HG03558 (cell line): Measurements from ENCODE around the gene PCLAF.
"Not testable (repeated sequence)": the region's sequence is repeated elsewhere in the genome, so short reads cannot be mapped to it uniquely, and the experiment has no call there.

Experiments used
- ATAC-seq: cut with Tn5 transposase; IDR thresholded peaks from one replicate; pipeline ENCODE4 v1.9.1; 2021; ENCODE audit warnings: moderate number of reproducible peaks; ENCODE audit not compliant: unreplicated experiment; ENCODE audit errors: extremely low read depth

Gene PCLAF, protein sequence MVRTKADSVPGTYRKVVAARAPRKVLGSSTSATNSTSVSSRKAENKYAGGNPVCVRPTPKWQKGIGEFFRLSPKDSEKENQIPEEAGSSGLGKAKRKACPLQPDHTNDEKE

GRCh38 chr15:64381000-64381751 lies at the start of gene PCLAF:
TSS of gene PCLAF (minus strand) at chr15:64381441. CDS start at chr15:64381371, 70 bp downstream.
- peak; percentile 67 for ATAC-seq

DNA sequence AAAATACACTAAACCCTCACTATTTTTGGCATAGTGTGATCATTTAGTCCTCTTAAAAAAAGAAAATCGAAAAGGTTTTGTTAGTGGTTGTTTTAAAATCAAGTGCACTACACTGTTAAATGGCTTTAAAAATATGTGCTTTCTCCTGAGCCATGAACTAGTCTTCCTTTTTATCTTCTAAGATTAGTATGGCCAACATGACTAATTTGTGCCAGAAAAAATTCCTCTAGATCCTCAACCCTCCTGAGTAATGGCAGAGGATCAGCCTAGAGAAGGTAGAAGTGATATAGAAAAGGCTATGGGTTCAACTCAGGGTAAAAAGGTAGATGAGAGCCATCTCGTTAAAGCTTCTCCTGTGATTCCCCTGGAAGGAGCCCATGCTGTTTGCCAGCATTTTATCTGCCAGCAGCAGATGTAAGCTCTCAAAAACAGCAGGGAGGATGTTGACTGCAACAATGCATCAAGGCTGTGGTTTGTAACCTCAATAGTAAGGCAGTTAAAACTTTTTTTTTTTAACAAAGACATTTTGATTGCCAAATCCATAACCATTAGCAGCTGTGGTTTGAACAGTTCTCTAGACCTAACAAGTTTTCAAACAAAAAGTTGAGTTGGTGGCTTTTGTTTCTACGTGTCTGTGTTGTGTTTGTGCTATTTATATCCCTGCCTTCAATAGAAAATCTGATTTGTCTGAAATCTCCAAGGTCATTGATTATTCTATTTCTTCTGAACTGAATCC lies 48.9 kb upstream of the PCLAF start:
- ATAC-seq, result no peak

DNA sequence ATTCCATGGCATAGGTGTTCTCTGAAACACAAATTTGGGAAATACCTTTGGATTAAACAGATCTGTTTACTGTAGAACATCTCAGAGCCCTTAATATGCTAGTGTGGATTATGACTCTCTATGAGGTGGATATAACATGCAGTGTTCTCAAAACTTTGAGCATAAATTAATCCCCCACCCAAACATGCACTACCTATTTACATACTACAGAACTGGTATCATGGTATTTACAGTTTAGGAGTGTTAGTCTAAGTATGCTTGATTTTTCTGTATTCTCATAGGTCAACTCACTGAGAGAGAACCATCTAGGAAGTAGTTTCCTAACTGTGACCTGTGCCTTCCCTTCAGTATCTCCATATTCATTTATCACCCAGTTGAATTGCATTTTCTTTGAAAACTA lies 48.2 kb upstream of the PCLAF start:
- ATAC-seq, result no peak

GRCh38 chr15:64426845-64427465 lies 45.7 kb upstream of the PCLAF start:
- no peak for ATAC-seq

GRCh38 chr15:64425221-64425620 lies 44.0 kb upstream of the PCLAF start:
- no peak for ATAC-seq

DNA sequence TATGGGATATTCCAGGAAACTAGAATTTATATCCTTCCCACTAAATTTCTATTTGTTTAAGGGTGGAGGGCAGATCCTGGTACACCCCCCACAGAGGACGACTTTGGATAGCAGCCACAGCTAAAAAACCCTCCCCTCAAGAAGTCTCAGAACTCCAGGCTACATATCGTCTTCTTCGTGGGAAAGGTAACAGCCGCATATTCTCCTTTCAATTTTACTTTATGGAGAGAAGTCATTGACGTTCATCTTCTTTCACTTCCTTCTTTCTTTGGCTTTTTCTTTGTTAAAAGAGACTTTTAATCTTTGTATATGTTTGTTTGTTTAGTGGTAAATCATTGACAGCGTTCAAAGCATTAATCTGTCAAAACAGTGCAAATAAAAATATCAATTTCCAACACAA lies 42.7 kb upstream of the PCLAF start:
- no peak for ATAC-seq

DNA sequence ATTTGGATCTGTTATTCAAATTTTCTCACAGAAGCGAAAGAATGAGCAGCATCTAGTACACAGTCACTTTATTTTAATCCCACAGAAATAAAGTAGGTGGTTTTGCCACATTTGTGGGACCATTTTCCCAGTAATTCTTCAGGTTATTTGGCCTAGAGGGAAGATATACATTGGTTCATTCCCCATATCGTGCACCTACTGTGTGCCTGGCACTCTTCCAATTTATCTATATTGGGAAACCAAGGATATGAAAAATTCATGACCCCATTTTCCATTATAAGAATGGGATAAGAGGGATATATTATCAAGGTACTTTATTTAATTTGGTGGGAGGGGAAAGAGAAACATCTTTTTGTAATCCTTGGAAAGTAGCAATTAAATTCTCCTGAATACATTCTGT lies 41.5 kb upstream of the PCLAF start:
- ATAC-seq, result no peak

DNA sequence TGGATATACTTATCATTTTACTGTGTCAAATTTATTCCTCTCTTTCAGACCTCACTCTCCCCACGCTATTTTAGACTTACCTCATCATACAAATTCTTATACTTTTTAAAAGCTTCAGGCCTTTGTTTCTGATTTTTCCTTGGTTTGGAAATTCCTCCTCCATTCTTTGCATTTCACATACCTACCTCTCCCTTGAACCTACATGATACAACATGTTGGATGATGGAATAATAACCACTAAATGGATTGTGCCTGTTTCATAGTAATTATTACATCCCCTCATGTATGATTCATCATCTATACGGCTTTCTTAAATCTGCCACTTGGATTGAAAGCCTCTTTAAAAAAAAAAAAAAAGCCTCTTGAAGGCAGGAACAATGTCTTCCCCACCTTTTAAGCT lies 31.0 kb upstream of the PCLAF start:
- no peak for ATAC-seq

DNA sequence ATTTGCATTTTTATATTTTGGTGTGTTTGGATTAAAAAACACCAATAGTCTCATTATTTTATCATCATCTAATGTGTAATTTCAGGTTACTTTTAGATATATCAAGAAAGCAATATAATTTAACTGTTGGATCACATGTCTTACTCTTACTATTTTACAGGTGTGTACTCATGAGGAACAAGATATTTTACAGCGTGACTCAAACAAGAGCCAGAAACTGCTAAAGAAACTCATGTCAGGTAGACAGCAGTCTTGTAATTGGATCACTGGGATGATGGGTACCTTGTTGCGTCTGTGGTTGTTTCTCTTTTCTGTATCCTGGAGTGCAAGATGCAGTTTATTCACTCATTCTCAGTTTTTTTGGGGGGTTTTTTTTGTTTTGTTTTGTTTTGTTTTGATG lies 19.3 kb upstream of the PCLAF start:
- no peak for ATAC-seq

DNA sequence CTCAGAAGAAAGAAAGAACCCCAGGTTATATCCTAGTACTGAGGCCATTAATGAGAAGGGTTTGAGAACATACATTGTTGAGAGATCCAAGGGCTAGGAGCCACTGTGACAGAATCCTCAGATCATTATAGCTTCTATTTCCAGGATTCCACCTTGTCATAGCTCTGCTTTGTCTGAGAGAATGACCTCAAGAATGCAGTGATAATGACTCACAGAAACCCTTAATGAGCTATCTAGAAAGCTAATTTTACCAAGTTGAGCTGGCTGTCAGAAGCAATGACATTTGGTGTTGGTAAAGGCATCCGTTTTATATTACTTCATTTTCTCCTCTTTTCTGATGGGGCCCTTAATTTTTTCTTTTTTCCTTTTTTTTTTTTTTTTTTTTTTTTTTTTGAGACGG lies 17.3 kb upstream of the PCLAF start:
- ATAC-seq, result no peak

GRCh38 chr15:64396789-64397188 lies 15.5 kb upstream of the PCLAF start:
- no peak for ATAC-seq

DNA sequence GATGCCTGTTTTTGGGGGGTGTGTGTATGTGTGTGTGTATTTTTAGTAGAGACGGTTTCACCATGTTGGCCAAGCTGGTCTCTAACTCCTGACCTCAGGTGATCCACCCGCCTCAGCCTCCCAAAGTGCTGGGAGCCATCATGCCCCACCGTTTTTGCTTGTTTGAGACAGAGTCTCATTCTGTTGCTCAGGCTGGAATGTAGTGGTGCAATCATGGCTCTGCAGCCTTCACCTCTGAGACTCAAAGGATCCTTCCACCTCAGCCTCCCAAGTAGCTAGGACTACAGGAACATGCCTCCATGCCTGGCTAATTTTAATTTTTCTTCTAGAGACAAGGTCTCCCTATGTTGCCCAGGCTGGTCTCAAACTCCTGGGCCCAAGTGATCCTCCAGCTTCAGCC lies 11.2 kb upstream of the PCLAF start:
- ATAC-seq, result not testable (repeated sequence)

- no peak for ATAC-seq
Observed at GRCh38 chr15:64389036-64389435, 7.8 kb upstream of the PCLAF start.

- ATAC-seq, result peak; percentile 91
Observed at GRCh38 chr15:64387562-64388168, 6.4 kb upstream of the PCLAF start, which contains the start of gene TRIP4. TSS of gene TRIP4 (plus strand) at chr15:64387836. CDS start at chr15:64387864, 28 bp downstream.

- ATAC-seq, result no peak
Observed at GRCh38 chr15:64386291-64386690, 5.0 kb upstream of the PCLAF start.

DNA sequence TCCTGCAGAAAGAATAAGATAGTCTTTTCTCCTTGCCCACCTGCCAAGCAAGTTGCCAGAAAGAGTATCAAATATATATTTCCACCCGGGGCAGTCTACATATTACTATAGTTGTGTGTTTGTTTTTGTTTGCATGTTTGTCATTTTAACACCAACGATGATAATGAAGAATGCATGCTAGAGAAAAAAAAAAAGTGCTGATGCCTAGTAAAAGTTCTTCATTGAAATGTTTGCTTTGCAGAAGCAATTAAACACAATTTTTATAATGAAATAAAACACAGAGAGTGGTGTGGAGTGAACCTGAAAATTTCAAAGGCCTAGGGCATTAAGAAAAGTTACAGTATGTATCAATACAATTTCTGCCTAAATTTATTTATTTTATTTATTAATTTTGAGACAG lies 2.5 kb upstream of the PCLAF start:
- no peak for ATAC-seq

DNA sequence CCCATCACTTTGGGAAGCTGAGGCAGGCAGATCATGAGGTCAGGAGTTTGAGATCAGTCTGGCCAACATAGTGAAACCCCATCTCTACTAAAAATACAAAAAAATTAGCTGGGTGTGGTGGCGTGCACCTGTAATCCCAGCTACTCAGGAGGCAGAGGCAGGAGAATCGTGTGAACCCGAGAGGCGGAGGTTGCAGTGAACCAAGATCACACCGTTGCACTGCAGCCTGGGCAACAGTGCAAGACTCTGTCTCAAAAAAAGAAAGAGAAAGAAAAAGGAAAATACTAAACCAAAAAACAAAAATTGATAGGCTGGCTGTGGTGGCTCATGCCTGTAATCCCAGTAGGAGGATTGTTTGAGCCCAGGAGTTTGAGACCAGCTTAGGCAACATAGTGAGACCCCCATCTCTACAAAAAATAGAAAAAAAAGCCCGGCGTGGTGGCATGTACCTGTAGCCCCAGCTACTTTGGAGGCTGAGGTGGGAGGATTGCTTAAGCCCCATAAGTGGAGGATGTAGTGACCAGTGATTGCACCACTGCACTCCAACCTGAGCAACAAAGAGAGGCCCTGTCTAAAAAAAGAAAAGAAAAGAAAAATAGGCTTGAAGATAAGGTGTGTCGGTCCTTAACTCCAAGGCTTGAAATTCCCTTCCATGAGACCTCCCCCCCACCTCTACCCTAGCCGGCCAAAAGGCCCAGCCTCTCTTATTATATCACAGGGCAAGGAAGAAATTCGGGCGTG lies 941 bp downstream of the PCLAF start:
- ATAC-seq, result not testable (repeated sequence)

- no peak for ATAC-seq
Observed at GRCh38 chr15:64379216-64379960, 1.9 kb downstream of the PCLAF start.

GRCh38 chr15:64373360-64373759 lies 7.9 kb downstream of the PCLAF start:
- no peak for ATAC-seq
